Measurements from ENCODE around the gene SIPA1L3. TPM values are rescaled to one million over a fixed set of nuclear protein-coding genes. Genes with fewer than 3 reads are reported as not detected.
"Not testable (repeated sequence)": the region's sequence is repeated elsewhere in the genome, so short reads cannot be mapped to it uniquely, and the experiment has no call there.

SIPA1L3 gene
- total RNA-seq, 2 donors from 2014 or later, result 13.2 to 13.9 TPM

DNA sequence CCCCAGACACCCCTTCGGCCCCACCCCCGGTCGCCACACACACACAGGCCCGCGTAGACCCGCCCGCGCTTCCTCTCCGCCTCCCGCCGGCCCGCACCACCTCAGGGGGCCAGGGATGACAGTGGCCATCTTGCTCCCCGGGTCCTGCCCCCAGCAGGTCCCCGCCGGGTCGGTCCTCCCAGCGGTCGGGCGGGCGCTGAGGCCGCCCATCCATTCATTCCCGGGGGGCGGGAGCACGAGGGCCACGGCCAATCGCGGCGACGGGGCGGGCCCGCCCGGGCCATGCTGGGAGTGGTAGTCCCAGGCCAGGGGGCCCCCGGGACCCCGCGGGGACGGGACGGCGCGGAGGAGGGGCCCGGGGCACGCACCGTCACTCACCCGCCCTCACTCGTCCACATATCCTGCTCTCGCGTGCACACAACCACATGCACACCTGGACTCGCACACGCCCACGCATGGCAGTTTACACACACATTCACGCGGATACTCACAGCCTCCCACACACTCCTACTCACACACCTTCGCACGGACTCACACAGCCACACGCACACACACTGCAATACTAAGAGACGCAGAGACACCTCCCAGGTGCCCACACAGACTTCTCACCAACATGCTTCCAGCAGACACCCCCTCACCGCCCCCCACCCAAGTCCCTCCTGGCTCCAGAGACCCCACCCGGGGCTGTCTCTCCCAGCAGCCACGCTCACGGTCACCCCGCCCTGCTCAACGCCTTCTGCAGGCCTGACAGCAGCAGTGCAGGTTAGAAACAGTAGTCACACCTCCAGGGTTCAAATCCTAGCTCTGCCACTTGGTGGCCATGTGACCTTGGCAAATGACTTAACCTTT, 317.2 kb downstream of the SIPA1L3 start, which contains the start of gene DPF1:
TSS of gene DPF1 (minus strand) at position 209 of the 849 bp plus-strand sequence. CDS start at position 129, 80 bp downstream.
- intact Hi-C loops (cut with DNase I), result loop anchor here in 1 of 2 donors (10.0 kb wide), 1 partner anchor 309 kb away; no protein-coding TSS in a partner anchor
- DNase-seq (ENCODE audit: low spot score), result no peak

DNA sequence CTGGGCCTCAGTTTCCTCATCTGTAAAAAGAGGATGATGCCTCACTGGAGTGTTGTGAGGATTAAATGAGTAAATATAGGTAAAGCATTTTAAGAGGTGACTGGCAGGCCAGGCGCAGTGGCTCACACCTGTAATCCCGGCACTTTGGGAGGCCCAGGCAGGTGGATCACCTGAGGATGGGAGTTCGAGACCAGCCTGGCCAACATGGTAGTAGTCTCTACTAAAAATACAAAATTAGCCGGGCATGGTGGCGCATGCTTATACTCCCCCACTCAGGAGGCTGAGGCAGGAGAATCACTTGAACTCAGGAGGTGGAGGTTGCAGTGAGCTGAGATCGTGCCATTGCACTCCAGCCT, 317.8 kb downstream of the SIPA1L3 start:
- not testable (repeated sequence) for DNase-seq (ENCODE audit: low spot score)
- intact Hi-C loops (cut with DNase I), result loop anchor here in 1 of 2 donors (10.0 kb wide), 1 partner anchor 310 kb away; no protein-coding TSS in a partner anchor

- no peak for DNase-seq (ENCODE audit: low spot score)
- intact Hi-C loops (cut with DNase I), result loop anchor here in 1 of 2 donors (10.0 kb wide), 1 partner anchor 313 kb away; no protein-coding TSS in a partner anchor
Measured at GRCh38 chr19:38227287-38228004, 320.4 kb downstream of the SIPA1L3 start.

DNA sequence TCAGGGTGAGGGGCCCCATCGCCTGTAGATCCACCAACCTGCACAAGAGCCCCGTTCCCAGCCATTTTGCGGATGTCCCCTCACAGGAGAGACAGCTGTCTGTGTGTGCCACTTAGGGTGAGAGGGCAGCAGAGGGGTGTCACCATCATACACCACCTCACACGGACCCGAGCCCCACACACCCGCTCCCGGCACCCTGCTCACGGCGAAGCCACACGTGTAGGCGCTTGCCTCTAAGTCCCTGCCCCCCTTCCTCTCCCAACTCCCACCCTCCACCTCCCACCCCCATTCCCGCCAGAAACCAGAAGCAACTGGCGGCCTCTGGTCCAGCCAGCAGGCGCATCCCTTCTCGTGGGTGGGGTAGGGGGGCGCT, 321.0 kb downstream of the SIPA1L3 start:
- intact Hi-C loops (cut with DNase I), result loop anchor here in 1 of 2 donors (10.0 kb wide), 1 partner anchor 313 kb away; no protein-coding TSS in a partner anchor
- no peak for DNase-seq (ENCODE audit: low spot score)

GRCh38 chr19:38228491-38229439, 321.8 kb downstream of the SIPA1L3 start:
- intact Hi-C loops (cut with DNase I), result loop anchor here in 1 of 2 donors (10.0 kb wide), 1 partner anchor 314 kb away; no protein-coding TSS in a partner anchor
- no peak for DNase-seq (ENCODE audit: low spot score)

- DNase-seq (ENCODE audit: low spot score), result peak; percentile 87
- intact Hi-C loops (cut with DNase I), result loop anchor here in 1 of 2 donors (10.0 kb wide), 1 partner anchor 315 kb away; no protein-coding TSS in a partner anchor
Measured at GRCh38 chr19:38229585-38230073, 322.6 kb downstream of the SIPA1L3 start.

- intact Hi-C loops (cut with DNase I), result not testable (repeated sequence)
Measured at GRCh38 chr19:38230506-38231133, 323.6 kb downstream of the SIPA1L3 start.

GRCh38 chr19:38231918-38232317, 324.9 kb downstream of the SIPA1L3 start:
- DNase-seq (ENCODE audit: low spot score), result no peak
- intact Hi-C loops (cut with DNase I), result loop anchor here in 1 of 2 donors (2.0 kb wide), 1 partner anchor 103 kb away; the partner anchor contains the start of gene CATSPERG

More at GRCh38 chr19:38230506-38231133, 323.6 kb downstream of the SIPA1L3 start:
- DNase-seq (ENCODE audit: low spot score), result not testable (repeated sequence)

GRCh38 chr19:38233740-38234251, 326.8 kb downstream of the SIPA1L3 start:
- intact Hi-C loops (cut with DNase I), result loop anchor here in 1 of 2 donors (2.0 kb wide), 1 partner anchor 101 kb away; the partner anchor contains the start of gene CATSPERG
- DNase-seq (ENCODE audit: low spot score), result peak; percentile 95

- intact Hi-C loops (cut with DNase I), result loop anchor here in 1 of 2 donors (5.0 kb wide), 1 partner anchor 88 kb away; no protein-coding TSS in a partner anchor
- no peak for DNase-seq (ENCODE audit: low spot score)
Measured at GRCh38 chr19:38234615-38235014, 327.6 kb downstream of the SIPA1L3 start.

GRCh38 chr19:38239816-38240215, 332.8 kb downstream of the SIPA1L3 start:
- intact Hi-C loops (cut with DNase I), result loop anchor here in 1 of 2 donors (5.0 kb wide), 1 partner anchor 82 kb away; no protein-coding TSS in a partner anchor
- no peak for DNase-seq (ENCODE audit: low spot score)

- intact Hi-C loops (cut with DNase I), result no loop called here
- no peak for DNase-seq (ENCODE audit: low spot score)
Measured at GRCh38 chr19:38243279-38243673, 336.3 kb downstream of the SIPA1L3 start.

- intact Hi-C loops (cut with DNase I), result loop anchor here in 1 of 2 donors (2.0 kb wide), 1 partner anchor 89 kb away; the partner anchor contains the start of gene CATSPERG
- no peak for DNase-seq (ENCODE audit: low spot score)
Measured at GRCh38 chr19:38245826-38246498, 339.0 kb downstream of the SIPA1L3 start.

GRCh38 chr19:38247126-38247525, 340.1 kb downstream of the SIPA1L3 start:
- intact Hi-C loops (cut with DNase I), result no loop called here
- DNase-seq (ENCODE audit: low spot score), result no peak

DNA sequence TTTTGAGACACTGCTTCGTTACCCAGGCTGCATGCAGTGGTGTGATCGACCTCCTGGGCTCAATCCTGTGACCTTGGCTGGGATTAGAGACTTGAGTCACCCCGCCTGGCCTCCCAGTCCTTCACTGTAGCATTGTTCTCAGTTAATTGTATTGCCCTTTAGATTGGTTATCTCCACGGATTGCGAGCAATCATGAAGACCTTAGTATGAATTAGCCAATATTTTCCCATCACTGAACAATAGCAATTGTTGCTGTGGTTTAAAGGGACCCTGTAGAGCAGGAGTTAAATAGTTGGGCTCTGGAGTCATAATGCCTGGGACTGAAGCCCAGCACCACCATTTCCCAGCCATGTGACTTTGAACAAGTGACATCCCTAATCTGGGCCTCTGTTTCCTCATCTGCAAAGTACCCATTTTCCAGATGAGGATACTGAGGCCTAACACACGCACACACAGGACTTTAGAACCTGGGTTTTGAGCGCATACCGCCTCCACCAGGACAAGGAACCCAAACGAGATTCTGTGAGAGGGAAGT, 340.8 kb downstream of the SIPA1L3 start:
- intact Hi-C loops (cut with DNase I), result no loop called here
- DNase-seq (ENCODE audit: low spot score), result no peak

DNA sequence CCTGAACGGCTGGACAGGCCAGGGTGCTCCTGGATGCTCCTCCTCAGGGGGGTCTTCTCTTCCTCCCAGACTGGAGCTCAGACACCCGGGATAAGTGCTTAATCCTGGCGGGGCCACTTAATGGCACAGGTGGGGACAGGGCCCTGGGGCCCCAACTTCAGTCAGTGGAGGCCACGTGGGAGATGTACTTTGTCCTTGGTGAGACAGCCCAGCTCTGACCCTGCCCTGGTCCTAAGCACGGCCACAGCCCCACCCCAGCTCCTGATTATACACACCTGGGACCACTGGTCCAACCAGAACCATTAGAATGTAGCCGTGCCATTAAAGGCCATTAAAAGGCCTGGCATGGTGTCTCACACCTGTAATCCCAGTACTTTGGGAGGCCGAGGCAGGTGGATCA, 341.4 kb downstream of the SIPA1L3 start:
- no peak for DNase-seq (ENCODE audit: low spot score)
- intact Hi-C loops (cut with DNase I), result no loop called here

DNA sequence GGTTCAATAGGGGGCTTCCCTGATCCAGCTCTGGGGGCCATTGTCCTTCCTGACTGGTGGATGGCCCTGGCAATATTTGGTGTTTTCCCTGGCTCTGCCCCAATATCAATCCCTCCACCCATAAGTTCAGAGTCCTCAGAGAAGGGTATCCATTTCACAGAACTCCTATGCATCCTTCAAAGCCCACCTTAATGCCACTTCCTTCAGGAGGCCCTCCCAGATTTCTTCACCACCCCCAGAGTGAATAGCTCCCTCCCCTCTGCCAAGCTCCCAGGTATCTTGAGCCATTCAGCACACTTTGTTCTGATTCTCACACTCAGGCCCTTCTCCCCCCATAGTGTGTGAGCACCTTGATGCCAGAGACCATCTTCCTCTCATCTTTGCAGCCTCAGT, 343.4 kb downstream of the SIPA1L3 start:
- DNase-seq (ENCODE audit: low spot score), result no peak
- intact Hi-C loops (cut with DNase I), result loop anchor here in 1 of 2 donors (5.0 kb wide), 1 partner anchor 72 kb away; no protein-coding TSS in a partner anchor
